LHCN-M2 (cell line): ENCODE measurements around the gene ABCF3. TPM values are rescaled to one million over a fixed set of nuclear protein-coding genes. Genes with fewer than 3 reads are reported as not detected.
"Not testable (repeated sequence)": the region's sequence is repeated elsewhere in the genome, so short reads cannot be mapped to it uniquely, and the experiment has no call there.

Experiments used
- DNase-seq: peaks from one replicate; pipeline ENCODE4 v3.0.0-alpha.2; 2012; ENCODE audit warnings: low read depth
- polyA plus RNA-seq: library from polyadenylated mRNA; unstranded; fragments of >200 nt; gene quantifications from one replicate; pipeline ENCODE4 v1.2.1, GENCODE V29; 2012; ENCODE audit warnings: missing spikeins
- total RNA-seq: library from RNA; depleted of rRNA; stranded (reverse); fragments of >200 nt; gene quantifications from 2 replicates; pipeline ENCODE4 v1.2.3, GENCODE V29; 2014; rRNA removed

Gene ABCF3, protein sequence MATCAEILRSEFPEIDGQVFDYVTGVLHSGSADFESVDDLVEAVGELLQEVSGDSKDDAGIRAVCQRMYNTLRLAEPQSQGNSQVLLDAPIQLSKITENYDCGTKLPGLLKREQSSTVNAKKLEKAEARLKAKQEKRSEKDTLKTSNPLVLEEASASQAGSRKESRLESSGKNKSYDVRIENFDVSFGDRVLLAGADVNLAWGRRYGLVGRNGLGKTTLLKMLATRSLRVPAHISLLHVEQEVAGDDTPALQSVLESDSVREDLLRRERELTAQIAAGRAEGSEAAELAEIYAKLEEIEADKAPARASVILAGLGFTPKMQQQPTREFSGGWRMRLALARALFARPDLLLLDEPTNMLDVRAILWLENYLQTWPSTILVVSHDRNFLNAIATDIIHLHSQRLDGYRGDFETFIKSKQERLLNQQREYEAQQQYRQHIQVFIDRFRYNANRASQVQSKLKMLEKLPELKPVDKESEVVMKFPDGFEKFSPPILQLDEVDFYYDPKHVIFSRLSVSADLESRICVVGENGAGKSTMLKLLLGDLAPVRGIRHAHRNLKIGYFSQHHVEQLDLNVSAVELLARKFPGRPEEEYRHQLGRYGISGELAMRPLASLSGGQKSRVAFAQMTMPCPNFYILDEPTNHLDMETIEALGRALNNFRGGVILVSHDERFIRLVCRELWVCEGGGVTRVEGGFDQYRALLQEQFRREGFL
- total RNA-seq, result 34.8 and 45.4 TPM in 2 replicates
- polyA plus RNA-seq, result 40.7 TPM

- DNase-seq, result peak; percentile 35
Observed at GRCh38 chr3:184186184-184186901, at the start of gene ABCF3. TSS of gene ABCF3 (plus strand) at chr3:184186199. CDS start at chr3:184186208, 9 bp downstream.

DNA sequence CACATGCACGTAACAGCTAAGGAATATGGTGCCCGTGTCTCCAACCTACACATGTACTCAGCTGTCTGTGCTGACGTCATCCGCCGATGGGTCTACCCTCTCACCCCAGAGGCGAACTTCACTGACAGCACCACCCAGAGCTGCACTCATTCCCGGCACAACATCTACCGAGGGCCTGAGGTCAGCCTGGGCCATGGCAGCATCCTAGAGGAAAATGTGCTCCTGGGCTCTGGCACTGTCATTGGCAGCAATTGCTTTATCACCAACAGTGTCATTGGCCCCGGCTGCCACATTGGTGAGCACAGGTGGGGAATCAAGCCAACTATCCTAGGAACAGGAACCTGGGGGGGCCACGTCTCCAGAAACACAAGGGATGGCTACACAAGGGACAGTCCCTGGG is 45.6 kb upstream of the ABCF3 start:
- no peak for DNase-seq

DNA sequence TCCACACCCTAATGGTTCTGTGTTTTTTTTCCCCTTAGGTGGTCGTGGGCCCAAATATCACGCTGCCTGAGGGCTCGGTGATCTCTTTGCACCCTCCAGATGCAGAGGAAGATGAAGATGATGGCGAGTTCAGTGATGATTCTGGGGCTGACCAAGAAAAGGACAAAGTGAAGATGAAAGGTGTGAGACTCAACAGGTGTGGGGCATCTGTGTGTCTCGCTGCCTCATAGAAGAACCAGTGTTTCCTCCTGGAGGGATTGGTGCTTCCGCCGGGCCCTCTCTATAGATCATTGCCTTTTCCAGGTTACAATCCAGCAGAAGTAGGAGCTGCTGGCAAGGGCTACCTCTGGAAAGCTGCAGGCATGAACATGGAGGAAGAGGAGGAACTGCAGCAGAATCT is 43.8 kb upstream of the ABCF3 start:
- DNase-seq, result no peak

- no peak for DNase-seq
Observed at GRCh38 chr3:184143327-184143726, 42.7 kb upstream of the ABCF3 start.

DNA sequence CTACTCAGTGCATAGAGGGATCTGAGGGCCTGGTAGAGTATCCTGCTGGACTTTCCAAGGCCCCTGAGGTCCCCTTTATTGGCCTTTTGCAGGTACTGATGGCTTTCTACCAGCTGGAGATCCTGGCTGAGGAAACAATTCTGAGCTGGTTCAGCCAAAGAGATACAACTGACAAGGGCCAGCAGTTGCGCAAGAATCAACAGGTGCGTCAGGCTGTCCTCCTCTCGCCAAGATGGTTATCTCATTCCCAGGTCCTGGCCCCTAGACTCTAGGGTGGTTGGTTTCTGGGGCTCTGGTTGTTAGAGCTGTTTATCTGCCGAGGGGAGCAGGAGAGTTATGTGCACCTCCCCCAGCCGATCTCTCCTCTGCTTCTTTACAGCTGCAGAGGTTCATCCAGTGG is 41.5 kb upstream of the ABCF3 start:
- DNase-seq, result no peak

- peak; percentile 46 for DNase-seq
Observed at GRCh38 chr3:184145111-184145524, 40.9 kb upstream of the ABCF3 start.

DNA sequence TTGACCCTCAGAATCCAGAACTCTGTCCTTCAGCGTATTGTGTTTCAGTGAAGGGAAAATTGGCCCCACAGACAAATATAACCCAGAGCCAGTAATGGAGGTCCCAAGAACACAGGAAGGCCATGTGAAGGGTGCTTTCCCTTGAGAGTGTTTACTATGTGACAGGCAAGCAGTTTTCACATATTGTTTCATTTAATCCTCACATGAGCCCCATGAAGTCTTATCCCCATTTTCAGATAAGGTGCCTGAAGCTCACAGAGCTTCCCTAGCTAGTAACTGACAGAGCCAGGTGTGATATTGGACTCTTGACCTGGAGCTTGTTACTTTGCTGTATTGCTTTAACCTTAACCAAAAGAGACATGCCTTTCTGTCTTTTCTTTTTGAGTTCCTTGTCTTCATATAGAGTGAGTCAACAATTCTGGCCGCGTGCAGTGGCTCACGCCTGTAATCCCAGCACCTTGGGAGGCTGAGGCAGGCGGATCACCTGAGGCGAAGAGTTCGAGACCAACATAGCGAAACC is 40.2 kb upstream of the ABCF3 start:
- DNase-seq, result no peak

DNA sequence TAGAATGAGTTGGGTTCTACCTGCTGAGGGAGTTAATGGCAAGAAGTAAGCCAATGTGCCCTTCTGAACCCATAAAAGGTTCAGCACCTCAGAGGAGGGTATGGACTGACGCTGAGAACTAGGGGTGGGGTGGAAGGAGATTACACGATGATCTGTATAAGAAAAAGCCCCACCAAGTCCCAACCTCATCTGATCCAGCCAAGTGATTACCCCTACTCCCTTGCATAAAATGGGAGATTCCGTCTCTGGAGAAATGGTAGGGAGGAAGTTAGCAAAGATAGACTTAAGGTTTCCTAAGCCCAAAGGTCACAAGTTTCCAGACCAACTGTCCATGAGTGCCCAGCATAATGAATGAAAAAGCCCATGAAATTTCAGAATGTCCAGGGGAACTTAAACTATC is 37.9 kb upstream of the ABCF3 start:
- no peak for DNase-seq

- no peak for DNase-seq
Observed at GRCh38 chr3:184149123-184149522, 36.9 kb upstream of the ABCF3 start.

DNA sequence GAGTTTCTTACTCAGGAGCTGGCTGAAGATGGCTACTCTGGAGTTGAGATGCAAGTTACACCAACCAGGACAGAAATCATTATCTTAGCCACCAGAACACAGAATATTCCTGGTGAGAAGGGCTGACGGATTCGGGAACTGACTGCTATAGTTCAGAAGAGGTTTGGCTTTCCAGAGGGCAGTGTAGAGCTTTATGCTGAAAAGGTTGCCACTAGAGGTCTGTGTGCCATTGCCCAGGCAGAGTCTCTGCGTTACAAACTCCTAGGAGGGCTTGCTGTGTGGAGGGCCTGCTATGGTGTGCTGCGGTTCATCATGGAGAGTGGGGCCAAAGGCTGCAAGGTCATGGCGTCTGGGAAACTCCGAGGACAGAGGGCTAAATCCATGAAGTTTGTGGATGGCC is 36.2 kb upstream of the ABCF3 start:
- not testable (repeated sequence) for DNase-seq

GRCh38 chr3:184154885-184155643 is 30.9 kb upstream of the ABCF3 start, which contains the start of gene DVL3:
TSS of gene DVL3 (plus strand) at chr3:184155377. CDS start at chr3:184155636, 259 bp downstream.
- DNase-seq, result peak; percentile 72

DNA sequence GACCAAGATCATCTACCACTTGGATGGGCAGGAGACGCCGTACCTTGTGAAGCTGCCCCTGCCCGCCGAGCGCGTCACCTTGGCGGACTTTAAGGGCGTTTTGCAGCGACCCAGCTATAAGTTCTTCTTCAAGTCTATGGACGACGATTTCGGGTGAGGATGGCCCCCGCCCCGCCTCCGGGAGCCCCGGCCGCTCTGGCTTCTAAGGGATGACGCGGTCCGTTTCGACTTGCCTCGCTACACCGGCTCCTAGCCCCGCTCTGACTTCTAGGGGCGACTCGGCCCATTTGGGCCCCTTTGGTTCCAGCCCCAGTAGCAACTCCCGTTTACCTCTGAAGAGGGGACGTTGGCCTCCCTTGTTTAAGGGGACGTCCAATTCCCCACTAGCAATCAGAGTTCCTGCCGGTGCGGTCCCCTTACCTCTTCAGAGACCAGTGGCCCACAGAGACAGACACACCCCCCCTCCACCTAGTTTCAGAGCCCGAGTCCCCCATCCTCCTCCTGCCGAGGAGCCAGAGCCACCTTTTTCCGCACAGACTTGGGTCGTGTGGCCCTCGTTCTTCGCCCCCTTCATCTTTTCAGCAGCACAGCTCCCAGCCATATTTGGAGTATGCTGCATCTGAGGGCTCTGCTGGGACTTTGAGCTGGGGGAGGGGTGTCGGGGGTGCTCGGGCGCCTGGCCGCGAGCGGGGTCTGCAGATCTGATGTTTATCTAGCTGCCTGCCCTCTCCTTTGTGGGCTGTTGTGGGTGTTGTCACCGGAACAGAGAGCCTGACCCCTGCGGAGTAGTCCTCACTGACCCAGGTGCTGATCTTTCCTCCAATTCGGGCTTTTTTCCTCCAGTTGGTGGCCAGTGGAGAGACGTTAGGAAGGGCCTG is 30.1 kb upstream of the ABCF3 start:
- no peak for DNase-seq

- DNase-seq, result peak; percentile 75
Observed at GRCh38 chr3:184156522-184156955, 29.5 kb upstream of the ABCF3 start.

GRCh38 chr3:184157206-184157605 is 28.8 kb upstream of the ABCF3 start:
- DNase-seq, result no peak

- DNase-seq, result no peak
Observed at GRCh38 chr3:184158404-184158803, 27.6 kb upstream of the ABCF3 start.

DNA sequence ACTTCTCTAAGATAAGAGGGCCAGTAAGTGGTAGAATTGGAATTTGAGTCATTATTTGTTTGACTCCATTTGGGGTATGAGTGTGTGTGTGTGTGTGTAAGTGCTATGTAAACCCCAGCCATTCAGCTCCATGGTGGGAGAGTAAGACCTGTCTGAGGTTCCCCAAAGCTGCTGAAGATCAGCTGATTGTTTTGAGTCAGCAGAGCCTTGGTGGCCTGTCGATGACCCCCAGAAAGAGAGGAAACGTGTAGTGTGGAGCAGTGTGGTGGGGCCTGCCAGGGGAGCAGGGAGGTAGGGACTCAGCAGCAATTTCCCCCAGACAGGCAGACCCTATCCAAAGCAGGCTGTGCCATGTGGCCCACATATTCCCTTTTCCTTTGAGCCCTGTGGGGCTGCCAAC is 25.5 kb upstream of the ABCF3 start:
- no peak for DNase-seq

GRCh38 chr3:184162571-184163070 is 23.4 kb upstream of the ABCF3 start:
- DNase-seq, result not testable (repeated sequence)

DNA sequence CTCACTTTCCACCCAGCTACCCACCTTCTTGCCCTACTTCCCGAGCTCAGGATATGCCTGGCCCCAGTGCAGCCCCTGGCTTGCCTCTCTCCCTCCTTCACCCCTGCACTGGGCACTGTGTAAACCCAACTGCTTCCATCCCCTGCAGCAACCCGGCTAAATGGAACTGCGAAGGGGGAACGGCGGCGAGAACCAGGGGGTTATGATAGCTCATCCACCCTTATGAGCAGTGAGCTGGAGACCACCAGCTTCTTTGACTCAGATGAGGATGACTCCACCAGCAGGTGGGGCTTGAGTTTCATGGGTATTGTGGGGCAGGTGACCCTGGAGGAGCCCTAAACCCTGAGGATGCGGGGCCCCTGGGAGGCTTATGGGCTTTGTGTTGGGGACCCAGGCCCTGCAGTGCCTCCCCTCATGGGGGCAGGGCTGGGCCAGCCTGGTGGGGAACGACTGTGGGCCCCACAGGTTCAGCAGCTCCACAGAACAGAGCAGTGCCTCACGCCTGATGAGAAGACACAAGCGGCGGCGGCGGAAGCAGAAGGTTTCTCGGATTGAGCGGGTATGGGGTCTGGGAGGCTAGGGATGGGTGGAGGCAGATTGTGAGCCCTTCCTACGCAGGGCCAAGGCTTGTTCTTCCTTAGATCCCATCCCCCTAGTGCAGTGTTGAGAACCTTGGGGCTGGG is 21.2 kb upstream of the ABCF3 start:
- no peak for DNase-seq

DNA sequence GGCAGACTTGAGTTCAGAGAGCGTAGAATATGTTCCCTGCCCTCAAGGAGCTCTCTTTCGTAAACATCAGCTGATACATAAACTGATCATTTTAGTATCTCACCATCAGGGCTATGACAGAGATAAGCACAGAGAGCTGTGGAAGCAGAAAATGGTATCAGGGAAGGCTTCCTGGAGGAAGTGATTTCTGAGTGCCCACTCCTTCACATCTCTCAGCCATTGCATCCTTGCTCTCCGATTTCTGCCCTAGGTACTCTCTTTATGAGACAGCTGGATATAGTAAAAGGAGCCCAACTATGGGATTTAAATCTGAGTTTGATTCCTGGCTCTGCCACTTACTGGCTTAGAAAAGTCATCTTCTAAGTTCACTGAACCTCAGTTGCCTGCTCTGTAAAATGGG is 20.5 kb upstream of the ABCF3 start:
- no peak for DNase-seq
